Right hindlimb (tissue), 1 donor: ENCODE data around the gene IRAK3.
A peak's percentile ranks its signal among the peaks of the same experiment; 100 is the strongest.
"Not testable (repeated sequence)": the region's sequence is repeated elsewhere in the genome, so short reads cannot be mapped to it uniquely, and the experiment has no call there.

Source experiments
- DNase-seq: peaks from one replicate; pipeline ENCODE4 v3.0.0-alpha.2; 2018

Gene IRAK3

DNA sequence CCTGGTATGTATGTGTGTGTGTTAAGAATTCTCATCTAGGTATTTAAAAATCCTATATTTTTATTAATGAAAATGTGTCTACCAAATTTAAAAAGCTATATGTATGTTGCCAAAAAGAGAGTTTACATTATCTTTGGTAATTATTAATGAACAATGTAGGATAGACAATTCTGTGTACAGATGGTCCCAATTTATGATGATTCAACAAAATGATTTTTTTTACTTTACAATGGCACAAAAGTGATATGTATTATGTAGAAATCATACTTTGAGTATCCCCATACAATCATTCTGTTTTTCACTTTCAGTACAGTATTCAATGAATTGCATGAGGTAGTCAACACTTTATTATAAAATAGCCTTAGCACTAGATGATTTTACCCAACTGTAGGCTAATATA, 39.4 kb downstream of the IRAK3 start:
- DNase-seq: no peak

DNA sequence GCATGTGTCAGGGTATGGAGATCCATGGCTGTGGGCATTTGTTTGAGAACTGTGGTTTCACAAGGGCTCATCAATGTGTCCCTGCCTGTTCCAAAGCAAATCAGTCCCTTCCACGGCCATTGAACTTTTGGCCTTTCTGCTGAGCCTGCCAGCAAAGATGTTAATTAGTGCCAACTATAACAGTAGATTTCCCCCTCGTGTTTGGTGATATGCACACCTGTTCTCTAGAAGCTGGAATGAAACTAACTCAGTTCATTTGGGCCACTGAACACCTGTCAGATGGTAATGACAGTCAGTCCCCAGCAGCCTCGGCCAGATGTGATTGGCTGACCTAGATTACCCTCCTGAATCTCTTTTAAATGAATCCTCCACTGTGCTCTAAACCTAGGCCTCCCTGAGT, 43.2 kb downstream of the IRAK3 start:
- DNase-seq: no peak

DNA sequence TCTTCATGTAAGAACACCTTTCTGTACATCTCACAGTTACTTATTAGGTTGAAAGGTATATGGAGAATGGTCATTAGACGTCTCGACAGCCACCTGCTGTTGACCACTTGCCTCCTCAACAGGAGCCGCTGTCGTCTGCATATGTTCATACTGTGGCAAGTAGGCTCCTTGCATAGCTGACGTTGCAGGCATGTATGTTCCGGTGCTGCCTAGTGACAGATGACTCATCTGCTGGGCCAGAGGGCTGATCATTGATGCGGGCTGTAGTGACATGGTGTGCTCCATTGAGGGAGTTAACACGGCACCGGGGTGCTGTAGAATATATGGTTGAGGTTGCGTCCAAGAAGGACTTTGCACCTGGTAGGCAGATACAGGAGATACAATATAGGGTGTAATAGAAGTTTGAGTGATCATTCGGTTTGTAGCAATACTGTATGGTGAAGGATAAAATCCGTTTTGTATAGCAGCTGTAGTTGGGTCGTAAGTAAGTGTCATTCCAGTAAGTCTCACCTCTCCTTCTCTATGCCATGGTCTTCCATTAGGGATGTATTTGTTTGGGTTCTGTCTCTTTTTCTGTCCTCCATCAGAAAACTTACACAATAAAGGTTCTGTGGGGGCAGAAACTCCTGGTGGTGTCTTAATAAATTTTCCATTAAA, 45.2 kb downstream of the IRAK3 start:
- not testable (repeated sequence) for DNase-seq

DNA sequence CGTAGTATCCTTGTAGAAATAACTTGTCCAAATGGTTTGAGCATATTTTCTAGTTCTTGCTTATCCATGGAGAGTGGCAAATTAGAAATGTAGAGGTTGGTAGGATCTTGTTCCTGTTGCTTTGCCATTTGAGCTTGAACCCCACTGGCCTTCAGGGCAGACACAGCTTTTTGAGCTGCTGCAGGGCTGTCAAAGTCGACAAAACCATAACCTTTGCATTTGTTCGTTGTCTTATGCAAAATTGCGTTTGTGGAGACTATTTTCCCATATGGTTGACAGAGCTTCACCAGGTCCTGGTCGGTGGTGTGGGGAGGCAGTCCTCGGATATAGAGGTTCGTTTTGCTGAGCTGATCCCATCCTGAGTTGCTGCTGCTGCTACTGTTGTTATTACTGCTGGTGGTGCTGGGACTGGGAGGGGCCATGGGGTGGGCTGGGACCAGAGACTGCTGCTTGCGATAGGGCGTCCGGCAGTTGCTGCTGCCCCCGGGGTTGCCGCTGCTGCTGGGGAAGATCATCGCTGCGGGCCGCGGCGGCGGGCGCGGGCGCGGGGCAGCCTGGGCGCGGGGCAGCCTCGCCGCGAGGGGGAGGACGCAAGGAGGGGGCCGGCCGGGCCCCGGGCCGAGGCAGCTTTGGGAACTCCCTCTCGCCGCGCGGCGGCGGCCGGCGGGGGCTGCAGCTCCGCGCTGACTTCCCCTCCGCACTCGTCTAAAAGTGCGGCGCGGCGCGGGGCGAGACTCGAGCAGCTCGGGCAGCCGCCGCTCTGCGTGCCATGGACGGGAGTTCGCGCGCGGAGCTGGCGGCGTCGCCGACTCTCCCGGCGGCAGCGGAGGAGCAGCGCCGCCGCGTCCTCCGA, 46.0 kb downstream of the IRAK3 start:
- peak; percentile 73 for DNase-seq

DNA sequence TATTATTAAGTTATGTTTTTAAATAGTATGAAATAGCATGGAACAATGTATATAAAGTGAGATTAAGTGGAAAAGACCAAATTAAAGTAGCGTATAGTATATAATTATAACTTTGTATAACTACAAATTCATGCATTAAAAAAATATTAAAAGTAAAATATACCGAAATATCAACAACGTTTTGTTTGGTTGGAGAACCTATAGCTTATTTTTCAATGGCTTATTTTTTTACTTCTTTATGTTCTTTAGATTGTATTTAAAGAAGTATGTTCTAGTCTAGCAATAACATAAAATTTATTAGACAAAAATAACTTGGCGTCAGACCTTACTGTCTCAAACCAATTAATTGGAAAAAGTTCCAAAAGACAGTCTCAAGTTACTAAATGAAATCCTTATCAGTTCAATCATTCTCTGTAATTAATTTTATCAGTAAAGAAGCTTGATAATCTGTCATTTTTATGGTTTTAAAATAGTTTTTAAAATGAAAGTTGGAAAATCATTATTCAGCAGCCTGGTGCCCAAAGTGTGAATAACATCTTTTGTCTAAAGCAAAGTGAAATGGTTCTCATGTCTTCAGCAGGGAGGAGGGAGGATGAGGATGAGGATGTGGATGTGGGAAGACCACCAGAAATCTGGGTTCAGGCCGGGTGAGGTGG, 46.7 kb downstream of the IRAK3 start:
- no peak for DNase-seq

DNA sequence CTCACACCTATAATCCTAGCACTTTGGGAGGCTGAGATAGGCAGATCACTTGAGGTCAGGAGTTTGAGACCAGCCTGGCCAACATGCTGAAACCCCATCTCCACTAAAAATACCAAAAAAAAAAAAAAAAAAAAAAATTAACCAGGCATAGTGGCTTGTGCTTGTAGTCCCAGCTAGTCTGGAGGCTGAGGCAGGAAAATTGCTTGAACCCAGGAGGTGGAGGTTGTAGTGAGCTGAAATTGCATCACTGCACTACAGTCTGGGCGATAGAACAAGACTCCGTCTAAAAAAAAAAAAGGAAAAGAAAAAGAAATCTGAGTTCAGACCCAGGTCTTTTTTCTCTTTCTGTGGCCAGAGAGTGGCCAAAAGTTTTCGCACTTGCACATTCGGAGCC, 47.3 kb downstream of the IRAK3 start:
- not testable (repeated sequence) for DNase-seq

DNA sequence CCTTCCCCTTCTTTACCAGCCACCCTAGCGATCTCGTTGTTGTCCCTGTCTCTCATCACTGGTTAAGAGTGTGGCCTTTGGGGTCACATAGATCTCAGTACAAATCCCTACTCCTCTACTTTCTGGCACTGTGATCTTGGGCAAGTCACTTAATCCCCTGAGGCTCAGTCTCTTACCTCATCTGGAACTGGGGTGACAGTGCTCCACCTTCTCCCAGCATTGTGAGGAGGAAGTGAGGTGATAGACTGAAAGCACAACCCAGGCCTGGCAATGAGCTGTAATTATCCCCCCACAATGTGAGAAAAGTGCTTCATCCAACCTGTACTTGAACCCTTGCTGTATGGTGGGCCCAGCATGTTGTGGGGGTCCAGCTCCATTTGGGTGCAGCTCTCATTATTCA, 48.0 kb downstream of the IRAK3 start:
- DNase-seq: no peak

DNA sequence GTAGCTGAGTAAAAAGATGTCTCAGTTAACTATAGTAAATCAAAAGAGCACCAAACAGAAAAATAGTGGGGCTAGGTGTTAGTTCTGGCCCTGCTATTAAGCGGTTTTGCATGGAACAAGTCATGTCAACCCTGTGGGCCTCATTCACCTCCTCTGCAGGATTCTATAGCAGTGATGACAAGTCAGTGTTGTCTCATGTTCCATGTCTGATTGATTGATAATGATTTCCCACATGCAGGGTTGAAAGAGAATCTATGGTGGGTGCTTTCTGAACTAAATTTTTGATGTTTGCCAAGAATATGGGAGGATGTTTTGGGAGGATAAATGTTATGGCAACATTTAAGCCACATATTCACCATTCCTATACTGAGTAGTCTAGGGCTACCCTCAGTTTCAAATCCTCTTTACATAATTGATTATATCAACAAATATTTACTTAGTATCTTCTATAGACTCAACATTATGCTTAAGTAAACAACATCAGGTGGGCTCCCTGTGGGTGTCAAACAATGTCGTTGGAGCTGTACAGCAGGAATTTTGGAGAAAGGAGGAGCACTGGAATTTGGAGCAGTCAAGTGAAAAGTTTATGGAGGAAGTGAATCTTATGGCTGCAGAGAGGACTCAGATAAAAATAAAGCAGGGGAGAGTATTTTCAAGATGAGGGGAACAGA, 48.6 kb downstream of the IRAK3 start:
- no peak for DNase-seq

- no peak for DNase-seq
These were observed 50.3 kb downstream of the IRAK3 start for GRCh38 chr12:66239295-66239694.

- no peak for DNase-seq
These were observed 51.2 kb downstream of the IRAK3 start for GRCh38 chr12:66240096-66240820.

DNA sequence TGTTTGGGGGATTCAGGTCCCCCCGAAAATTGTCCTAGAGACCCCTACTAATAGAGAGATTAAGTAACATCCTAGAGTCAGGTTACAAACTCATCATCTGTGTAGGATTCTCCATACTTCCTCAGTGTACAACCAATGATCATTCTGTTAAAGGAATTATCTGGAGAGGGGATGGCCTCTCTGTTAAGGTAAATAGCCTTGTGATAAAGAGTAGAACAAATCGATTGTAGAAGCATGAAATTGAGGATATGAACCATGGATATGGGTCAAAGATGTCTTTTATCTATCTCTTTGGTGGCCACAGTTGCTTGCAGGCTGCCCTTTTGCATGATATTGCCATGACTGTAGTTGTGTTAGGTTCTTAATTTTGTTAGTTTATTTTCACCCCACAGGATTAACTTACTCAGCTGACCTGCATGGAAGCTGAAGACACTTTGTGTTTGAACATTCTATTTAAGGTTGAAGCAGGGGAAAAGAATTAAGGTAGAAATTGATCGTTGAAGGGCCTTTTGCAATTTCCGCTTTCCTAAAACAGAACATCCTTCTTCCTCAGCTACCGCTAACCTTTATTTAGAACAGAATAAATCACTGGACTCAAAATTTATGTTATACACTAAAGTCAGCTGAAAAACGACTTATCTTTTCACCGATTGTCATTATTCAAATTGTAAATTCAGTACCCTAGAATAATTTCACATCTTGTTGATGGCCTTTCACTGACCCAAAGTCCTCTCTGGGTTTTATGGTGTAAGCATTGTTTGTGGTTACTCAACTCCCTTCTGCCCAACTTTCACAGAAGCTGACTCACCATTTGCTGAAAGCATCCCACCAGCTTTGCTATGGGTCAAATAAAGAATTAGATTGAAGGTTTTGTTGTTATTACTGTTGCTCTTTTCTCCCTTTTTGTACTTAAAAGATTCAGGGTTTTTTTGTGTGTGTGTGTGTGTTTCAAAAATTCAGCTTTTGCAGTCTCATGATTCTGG, 52.3 kb downstream of the IRAK3 start:
- DNase-seq: no peak

- DNase-seq: no peak
These were observed 53.3 kb downstream of the IRAK3 start for GRCh38 chr12:66242311-66242710.

DNA sequence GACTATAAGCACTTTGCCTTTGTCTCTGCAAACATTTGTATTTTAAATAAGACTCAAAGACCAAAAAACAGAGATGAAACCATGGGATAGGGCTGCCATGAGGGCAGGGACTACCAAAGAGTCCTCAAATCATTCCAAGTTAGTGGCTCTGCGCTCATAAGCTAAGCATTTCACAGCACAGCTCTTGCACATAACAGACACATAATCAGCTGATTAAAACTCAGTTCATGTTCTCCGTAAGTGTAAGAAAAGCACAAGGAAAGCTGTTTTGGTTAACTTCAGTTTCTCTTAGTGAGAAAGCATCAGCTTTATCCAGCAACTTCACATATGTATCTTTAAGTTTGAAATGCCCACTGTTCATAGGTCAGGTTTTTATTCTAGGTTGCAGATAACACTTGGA, 54.9 kb downstream of the IRAK3 start:
- no peak for DNase-seq

DNA sequence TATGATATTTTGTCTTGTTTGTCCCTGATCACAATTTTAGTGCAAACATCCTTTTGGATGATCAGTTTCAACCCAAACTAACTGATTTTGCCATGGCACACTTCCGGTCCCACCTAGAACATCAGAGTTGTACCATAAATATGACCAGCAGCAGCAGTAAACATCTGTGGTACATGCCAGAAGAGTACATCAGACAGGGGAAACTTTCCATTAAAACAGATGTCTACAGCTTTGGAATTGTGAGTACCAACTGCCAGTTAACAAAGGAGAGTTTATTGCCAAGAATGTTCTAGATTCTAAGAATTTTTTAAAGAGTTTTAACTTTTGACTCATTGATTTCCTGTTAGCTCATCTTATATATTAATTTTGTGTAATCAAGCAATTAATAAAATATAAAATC, 55.4 kb downstream of the IRAK3 start:
- no peak for DNase-seq

DNA sequence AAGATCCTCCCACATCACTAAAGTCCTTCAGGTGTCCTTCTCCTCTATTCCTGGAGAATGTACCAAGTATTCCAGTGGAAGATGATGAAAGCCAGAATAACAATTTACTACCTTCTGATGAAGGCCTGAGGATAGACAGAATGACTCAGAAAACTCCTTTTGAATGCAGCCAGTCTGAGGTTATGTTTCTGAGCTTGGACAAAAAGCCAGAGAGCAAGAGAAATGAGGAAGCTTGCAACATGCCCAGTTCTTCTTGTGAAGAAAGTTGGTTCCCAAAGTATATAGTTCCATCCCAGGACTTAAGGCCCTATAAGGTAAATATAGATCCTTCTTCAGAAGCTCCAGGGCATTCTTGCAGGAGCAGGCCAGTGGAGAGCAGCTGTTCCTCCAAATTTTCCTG, 58.7 kb downstream of the IRAK3 start:
- no peak for DNase-seq

DNA sequence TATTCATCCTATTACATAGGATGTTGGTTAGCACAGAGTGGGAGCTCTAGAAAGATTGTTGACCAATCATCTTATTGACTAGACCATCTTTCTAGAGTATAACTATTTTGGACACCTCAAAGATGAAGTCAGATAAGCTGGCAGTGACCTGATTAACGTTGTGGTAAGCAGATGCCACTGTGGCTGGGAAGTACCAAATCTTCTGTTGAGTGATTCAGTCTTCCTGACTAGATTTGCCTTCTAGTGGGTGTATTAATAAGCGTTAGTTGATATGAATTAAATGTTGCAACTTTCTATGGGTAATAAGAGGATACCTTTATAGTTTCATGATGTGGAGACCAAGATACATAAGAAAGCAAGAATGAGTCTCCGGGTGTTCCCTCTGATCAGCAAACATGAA, 62.0 kb downstream of the IRAK3 start:
- no peak for DNase-seq

- DNase-seq: no peak
These were observed 63.8 kb downstream of the IRAK3 start for GRCh38 chr12:66252771-66253170.

DNA sequence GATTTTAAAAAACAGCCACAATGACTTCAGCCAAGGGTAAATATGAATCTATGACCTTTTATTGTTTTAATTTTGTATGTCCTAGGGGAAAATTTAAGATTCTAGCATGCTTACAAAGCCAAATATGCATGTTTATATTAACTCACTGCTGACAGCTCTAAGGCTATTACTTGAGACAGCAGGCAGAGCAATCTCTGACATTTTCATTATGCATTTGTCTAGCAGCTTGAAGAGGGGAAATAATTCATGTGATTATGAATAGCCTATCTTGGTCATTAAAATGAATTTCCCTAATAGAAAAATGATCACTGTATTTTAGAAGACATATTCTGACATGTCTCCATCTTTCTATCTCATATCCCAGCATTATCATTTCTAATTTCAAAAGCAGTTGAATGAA, 66.7 kb downstream of the IRAK3 start:
- no peak for DNase-seq

DNA sequence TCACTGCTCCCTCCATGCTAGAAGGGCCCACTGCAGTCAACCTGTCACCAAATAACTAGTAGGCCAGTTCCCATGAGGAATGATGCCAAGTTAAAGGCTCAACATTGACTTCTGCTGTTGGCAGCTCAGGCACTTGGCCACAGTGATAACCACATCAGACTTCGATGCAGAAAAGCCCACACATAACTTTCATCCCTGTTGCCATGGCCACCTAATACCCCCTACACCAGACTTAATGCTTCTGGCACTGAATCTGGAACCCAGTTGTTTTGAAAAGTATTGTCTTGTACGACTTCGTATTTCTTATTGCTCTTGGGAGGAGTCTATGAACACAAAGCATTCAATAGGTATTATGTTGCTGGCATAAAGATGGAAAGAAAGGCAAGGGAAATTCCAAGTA, 69.0 kb downstream of the IRAK3 start:
- DNase-seq: no peak

GRCh38 chr12:66262737-66263136, 73.7 kb downstream of the IRAK3 start:
- no peak for DNase-seq

- no peak for DNase-seq
These were observed 79.5 kb downstream of the IRAK3 start for GRCh38 chr12:66268562-66268961.

- no peak for DNase-seq
These were observed 80.1 kb downstream of the IRAK3 start for GRCh38 chr12:66269142-66269541.
